ENCODE measurements around the gene JARID2.

The JARID2 gene

DNA sequence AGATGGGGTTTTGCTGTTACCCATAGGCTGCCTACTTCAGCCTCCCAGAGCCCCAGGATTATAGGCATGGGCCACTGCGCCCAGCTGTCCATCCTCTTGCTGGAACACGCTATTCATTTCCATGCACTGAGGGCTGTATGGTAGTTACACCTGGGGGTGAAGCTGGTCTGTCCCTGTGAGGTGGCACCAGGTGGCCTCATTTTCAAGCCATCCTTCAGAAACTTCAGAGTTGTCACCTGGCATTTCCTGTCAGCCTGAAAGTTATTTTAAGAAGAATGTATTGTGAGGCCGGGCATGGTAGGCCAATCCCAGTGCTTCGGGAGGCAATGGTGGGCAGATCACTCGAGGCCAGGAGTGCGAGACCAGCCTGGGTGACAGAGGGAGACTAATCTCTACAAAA, 269.4 kb downstream of the JARID2 start:
- no peak for TF ChIP-seq SIN3A (IDR thresholded peaks at IDR 0.05; ENCODE audit: borderline replicate concordance, insufficient read depth, low read length)

DNA sequence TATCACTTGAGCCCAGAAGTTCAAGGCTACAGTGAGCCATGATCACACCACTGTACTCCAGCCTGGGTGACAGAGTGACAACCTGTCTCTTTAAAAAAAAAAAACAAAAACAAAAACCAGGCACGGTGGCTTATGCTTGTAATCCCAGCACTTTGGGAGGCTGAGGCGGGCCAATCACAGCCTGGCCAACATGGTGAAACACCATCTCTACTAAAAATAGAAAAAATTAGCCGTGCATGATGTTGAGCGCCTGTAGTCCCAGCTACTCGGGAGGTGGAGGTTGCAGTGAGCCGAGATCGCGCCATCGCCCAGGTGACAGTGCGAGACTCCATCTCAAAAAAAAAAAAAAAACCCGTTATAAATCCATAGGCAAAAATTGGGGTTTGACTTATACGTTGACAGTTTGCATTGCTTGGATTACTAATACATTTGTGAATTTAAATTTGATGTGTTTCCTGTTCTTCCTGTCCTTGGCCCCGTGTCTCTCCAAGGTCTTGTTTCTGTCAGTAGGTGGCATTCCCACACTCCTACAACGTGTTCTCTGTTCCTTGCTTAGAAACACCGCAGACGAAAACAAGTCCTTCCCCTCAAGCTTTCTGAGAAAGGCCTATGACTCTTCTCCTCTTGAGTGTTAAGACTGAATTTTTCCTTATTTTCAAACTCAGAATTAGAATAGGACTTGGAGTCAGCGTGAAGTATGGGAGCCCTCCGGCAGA, 269.9 kb downstream of the JARID2 start:
- no peak for TF ChIP-seq FOXP2 (optimal IDR thresholded peaks at IDR 0.05; ENCODE audit: borderline replicate concordance, extremely low read depth, extremely low read length, insufficient read depth)
- TF ChIP-seq POLR2AphosphoS5 (IDR thresholded peaks at IDR 0.05; ENCODE audit: low read depth, low read length) = no peak
- TF ChIP-seq SIN3A (IDR thresholded peaks at IDR 0.05; ENCODE audit: borderline replicate concordance, insufficient read depth, low read length) = no peak
- TF ChIP-seq, protein P1, sequence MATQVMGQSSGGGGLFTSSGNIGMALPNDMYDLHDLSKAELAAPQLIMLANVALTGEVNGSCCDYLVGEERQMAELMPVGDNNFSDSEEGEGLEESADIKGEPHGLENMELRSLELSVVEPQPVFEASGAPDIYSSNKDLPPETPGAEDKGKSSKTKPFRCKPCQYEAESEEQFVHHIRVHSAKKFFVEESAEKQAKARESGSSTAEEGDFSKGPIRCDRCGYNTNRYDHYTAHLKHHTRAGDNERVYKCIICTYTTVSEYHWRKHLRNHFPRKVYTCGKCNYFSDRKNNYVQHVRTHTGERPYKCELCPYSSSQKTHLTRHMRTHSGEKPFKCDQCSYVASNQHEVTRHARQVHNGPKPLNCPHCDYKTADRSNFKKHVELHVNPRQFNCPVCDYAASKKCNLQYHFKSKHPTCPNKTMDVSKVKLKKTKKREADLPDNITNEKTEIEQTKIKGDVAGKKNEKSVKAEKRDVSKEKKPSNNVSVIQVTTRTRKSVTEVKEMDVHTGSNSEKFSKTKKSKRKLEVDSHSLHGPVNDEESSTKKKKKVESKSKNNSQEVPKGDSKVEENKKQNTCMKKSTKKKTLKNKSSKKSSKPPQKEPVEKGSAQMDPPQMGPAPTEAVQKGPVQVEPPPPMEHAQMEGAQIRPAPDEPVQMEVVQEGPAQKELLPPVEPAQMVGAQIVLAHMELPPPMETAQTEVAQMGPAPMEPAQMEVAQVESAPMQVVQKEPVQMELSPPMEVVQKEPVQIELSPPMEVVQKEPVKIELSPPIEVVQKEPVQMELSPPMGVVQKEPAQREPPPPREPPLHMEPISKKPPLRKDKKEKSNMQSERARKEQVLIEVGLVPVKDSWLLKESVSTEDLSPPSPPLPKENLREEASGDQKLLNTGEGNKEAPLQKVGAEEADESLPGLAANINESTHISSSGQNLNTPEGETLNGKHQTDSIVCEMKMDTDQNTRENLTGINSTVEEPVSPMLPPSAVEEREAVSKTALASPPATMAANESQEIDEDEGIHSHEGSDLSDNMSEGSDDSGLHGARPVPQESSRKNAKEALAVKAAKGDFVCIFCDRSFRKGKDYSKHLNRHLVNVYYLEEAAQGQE (IDR thresholded peaks at IDR 0.05; ENCODE audit: insufficient read depth in 1 of 2, low read depth in 2 of 2, low read length in 2 of 2) = no peak
- no peak for TF ChIP-seq TAF1 (IDR thresholded peaks at IDR 0.05; ENCODE audit: borderline replicate concordance, insufficient read depth, low read length)

DNA sequence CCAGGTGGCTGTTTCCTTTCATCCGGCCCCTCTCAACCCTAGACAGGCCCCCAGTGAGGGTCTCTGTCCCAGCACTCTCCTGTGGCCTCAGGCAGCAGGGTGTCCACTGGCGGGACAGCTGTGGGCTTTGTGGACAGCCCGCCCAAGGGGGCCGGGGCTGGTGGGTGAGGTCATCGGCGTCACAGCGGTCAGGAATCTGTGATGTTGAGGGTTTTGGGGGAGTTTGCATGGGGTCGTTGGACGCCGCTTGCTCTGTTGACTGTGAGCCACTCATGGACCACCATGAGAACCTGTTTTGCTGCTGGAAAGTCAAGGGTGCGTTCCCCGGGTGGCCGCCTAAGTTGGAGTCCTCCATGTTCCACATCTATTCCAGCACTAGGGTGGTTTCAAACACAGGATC, 270.5 kb downstream of the JARID2 start:
- TF ChIP-seq FOXP2 (optimal IDR thresholded peaks at IDR 0.05; ENCODE audit: borderline replicate concordance, extremely low read depth, extremely low read length, insufficient read depth) = no peak
- no peak for TF ChIP-seq SIN3A (IDR thresholded peaks at IDR 0.05; ENCODE audit: borderline replicate concordance, insufficient read depth, low read length)
- no peak for TF ChIP-seq TAF1 (IDR thresholded peaks at IDR 0.05; ENCODE audit: borderline replicate concordance, insufficient read depth, low read length)

DNA sequence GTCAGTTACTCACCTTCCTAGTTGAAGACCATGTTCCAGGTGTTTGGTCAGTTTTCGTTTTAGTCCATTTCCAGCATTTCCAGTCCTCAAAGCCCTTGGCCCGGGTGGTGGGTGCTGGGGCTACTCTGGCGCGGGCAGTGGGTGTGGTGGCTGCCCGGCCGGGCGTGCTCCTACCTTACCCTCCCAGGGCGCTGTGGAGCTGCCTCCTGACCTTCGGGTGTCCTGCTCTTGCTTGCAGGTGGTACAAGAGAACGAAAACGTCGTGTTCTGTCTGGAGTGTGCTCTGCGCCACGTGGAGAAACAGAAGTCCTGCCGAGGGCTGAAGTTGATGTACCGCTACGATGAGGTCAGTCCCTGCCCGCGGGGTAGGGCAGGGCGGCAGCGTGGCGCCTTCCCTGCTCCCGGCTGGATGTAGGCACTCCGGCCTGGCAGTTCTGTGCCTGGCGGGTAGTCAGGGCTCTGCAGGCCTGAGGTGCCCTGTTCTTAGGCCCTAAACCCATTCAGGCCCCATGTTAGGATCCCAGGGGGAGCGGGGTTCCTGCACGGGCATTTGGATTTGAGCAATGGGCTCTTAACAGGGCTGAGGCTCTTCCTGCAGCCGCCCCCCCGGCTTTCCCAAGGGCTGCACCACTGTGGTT, 271.2 kb downstream of the JARID2 start:
- TF ChIP-seq FOXP2 (optimal IDR thresholded peaks at IDR 0.05; ENCODE audit: borderline replicate concordance, extremely low read depth, extremely low read length, insufficient read depth) (no peak), TAF1 (IDR thresholded peaks at IDR 0.05; ENCODE audit: borderline replicate concordance, insufficient read depth, low read length) (no peak), SIN3A (IDR thresholded peaks at IDR 0.05; ENCODE audit: borderline replicate concordance, insufficient read depth, low read length) (no peak), POLR2AphosphoS5 (IDR thresholded peaks at IDR 0.05; ENCODE audit: low read depth, low read length) (no peak)
- TF ChIP-seq, protein P1 (IDR thresholded peaks at IDR 0.05; ENCODE audit: insufficient read depth in 1 of 2, low read depth in 2 of 2, low read length in 2 of 2) = no peak

DNA sequence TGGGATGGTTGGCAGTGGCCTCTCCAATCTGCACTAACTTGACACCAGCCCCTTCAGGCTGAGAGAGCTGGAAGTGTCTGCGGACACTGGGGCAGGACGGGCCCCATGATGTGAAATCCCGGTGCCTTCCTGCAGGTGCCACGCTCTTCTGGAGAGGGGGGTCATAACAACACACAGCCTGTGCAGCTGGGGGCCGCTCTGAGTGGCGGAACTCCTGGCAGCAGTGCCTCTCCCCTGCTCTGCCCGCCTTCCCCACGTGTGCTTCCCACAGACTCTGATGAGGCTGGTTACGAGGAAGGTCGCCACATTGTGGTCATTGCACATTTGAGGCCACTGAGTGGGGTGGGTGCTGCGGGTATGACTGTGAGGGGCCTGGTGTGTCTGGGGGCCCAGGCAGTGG, 271.7 kb downstream of the JARID2 start:
- TF ChIP-seq TAF1 (IDR thresholded peaks at IDR 0.05; ENCODE audit: borderline replicate concordance, insufficient read depth, low read length) (no peak), SIN3A (IDR thresholded peaks at IDR 0.05; ENCODE audit: borderline replicate concordance, insufficient read depth, low read length) (no peak), POLR2AphosphoS5 (IDR thresholded peaks at IDR 0.05; ENCODE audit: low read depth, low read length) (no peak), FOXP2 (optimal IDR thresholded peaks at IDR 0.05; ENCODE audit: borderline replicate concordance, extremely low read depth, extremely low read length, insufficient read depth) (no peak)
- TF ChIP-seq, protein P1 (IDR thresholded peaks at IDR 0.05; ENCODE audit: insufficient read depth in 1 of 2, low read depth in 2 of 2, low read length in 2 of 2) = no peak

DNA sequence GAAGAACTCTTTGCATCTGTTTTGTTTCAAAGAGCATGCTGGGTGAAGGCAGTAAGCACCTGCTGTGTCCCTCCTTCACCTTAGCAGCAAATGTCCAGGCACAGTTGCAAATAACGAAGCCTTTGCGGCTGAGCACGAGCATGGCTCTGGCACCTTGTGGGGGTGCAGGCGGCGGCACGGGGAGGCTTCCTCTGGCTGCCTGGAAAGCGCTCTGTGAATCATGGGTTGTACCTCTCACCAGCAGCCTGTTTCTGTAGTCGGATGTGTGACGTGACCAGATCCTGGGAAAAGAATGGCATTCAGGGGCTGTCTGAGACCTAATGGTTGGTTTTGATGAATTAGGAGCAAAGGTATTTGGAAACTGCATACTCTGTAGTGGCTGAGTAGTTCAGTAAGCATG, 272.2 kb downstream of the JARID2 start:
- TF ChIP-seq FOXP2 (optimal IDR thresholded peaks at IDR 0.05; ENCODE audit: borderline replicate concordance, extremely low read depth, extremely low read length, insufficient read depth) (no peak), TAF1 (IDR thresholded peaks at IDR 0.05; ENCODE audit: borderline replicate concordance, insufficient read depth, low read length) (no peak), SIN3A (IDR thresholded peaks at IDR 0.05; ENCODE audit: borderline replicate concordance, insufficient read depth, low read length) (no peak), POLR2AphosphoS5 (IDR thresholded peaks at IDR 0.05; ENCODE audit: low read depth, low read length) (no peak)
- TF ChIP-seq, protein P1 (IDR thresholded peaks at IDR 0.05; ENCODE audit: insufficient read depth in 1 of 2, low read depth in 2 of 2, low read length in 2 of 2) = no peak
